Measurements from ENCODE around the gene MAPKAPK3. TPM values are rescaled to one million over a fixed set of nuclear protein-coding genes. Genes with fewer than 3 reads are reported as not detected.

The MAPKAPK3 gene
- total RNA-seq, 2 donors from 2014 or later: 23.6 to 29.3 TPM

- DNase-seq: peak in 1 of 4 donors; percentile 56
- intact Hi-C loops (cut with DNase I): no loop called here
- Histone ChIP-seq H3K27me3 (no peaks in the 10 kb centered on the region), H3K9me3 (no peaks in the 10 kb centered on the region), H3K36me3 (replicated peaks in 1 of 2; ENCODE audit: insufficient read depth in 1 of 2, low read depth in 2 of 2) (no peaks in the 10 kb centered on the region), H3K4me3 (no peak overlapping the region), H3K4me1 (peaks cover 53% of the 10 kb centered on the region), H3K27ac (peak overlapping the region in 1 of 4 donors; percentile 29)
- TF ChIP-seq, protein P1, sequence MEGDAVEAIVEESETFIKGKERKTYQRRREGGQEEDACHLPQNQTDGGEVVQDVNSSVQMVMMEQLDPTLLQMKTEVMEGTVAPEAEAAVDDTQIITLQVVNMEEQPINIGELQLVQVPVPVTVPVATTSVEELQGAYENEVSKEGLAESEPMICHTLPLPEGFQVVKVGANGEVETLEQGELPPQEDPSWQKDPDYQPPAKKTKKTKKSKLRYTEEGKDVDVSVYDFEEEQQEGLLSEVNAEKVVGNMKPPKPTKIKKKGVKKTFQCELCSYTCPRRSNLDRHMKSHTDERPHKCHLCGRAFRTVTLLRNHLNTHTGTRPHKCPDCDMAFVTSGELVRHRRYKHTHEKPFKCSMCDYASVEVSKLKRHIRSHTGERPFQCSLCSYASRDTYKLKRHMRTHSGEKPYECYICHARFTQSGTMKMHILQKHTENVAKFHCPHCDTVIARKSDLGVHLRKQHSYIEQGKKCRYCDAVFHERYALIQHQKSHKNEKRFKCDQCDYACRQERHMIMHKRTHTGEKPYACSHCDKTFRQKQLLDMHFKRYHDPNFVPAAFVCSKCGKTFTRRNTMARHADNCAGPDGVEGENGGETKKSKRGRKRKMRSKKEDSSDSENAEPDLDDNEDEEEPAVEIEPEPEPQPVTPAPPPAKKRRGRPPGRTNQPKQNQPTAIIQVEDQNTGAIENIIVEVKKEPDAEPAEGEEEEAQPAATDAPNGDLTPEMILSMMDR (IDR thresholded peaks at IDR 0.05): no peak
- no peak for TF ChIP-seq POLR2A (IDR thresholded peaks at IDR 0.05)
- ATAC-seq: no peak
- WGBS, 2 donors: 85 to 91% methylated on average over 1 of the region's 1 CpG
Observed at GRCh38 chr3:50620420-50620819, 3.5 kb downstream of the MAPKAPK3 start.

- Histone ChIP-seq H3K4me1 (peaks cover 53% of the 10 kb centered on the region), H3K36me3 (replicated peaks in 1 of 2; ENCODE audit: insufficient read depth in 1 of 2, low read depth in 2 of 2) (no peaks in the 10 kb centered on the region), H3K4me3 (no peak overlapping the region), H3K27ac (peak overlapping the region in 1 of 4 donors; percentile 29), H3K9me3 (no peaks in the 10 kb centered on the region), H3K27me3 (no peaks in the 10 kb centered on the region)
- no peak for DNase-seq
- 53 to 57% methylated on average over 3 to 4 of the region's 4 CpGs for WGBS, 2 donors
- intact Hi-C loops (cut with DNase I): no loop called here
- ATAC-seq: no peak
- no peak for TF ChIP-seq POLR2A (IDR thresholded peaks at IDR 0.05)
- TF ChIP-seq, protein P1 (IDR thresholded peaks at IDR 0.05): no peak
Observed at GRCh38 chr3:50620820-50621219, 3.9 kb downstream of the MAPKAPK3 start.

GRCh38 chr3:50622881-50623280 lies 5.9 kb downstream of the MAPKAPK3 start:
- intact Hi-C loops (cut with DNase I): no loop called here
- WGBS, 2 donors: 90% methylated on average over 3 of the region's 3 CpGs
- peaks cover 43% of the 10 kb centered on the region for H3K4me1 ChIP-seq

DNA sequence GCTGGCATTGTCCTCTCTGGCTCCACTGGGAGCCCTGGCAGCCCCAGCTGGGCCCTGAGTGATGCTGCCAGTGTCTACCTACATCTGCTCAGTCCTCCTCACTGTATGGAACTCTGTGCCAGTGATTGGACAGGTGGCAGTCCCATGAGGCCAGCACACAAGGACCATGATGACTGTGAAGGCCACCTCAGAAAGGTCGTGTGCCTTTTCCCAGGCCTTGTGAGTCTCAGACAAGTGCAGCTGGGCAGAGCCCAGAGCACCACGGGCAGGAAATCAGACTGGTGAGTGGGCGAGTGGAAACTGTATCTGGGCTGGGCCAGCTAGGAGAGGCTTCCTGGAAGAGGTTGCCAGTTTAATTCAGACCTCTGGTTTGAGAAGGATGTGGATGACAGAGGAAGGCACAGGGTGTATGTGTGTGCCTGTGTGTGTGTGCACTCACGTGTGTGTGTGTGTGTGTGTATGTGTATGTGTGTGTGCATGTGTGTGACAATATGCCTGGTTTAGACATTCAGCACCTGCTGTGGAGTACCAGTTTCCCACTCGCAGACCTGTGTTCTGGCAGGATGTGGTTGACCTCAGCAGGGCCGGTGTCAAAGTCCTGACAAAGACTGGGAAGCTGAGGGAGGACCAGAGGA lies 7.0 kb downstream of the MAPKAPK3 start:
- TF ChIP-seq, protein P1 (IDR thresholded peaks at IDR 0.05): no peak
- TF ChIP-seq POLR2A (IDR thresholded peaks at IDR 0.05): no peak
- Histone ChIP-seq H3K9me3 (no peaks in the 10 kb centered on the region), H3K36me3 (replicated peaks in 1 of 2; ENCODE audit: insufficient read depth in 1 of 2, low read depth in 2 of 2) (no peaks in the 10 kb centered on the region), H3K27me3 (no peaks in the 10 kb centered on the region), H3K4me1 (peaks cover 32% of the 10 kb centered on the region), H3K27ac (peak overlapping the region in 2 of 4 donors; percentile 22 to 50), H3K4me3 (no peak overlapping the region)
- WGBS, 2 donors: 25% methylated on average over 6 of the region's 6 CpGs
- DNase-seq: no peak
- intact Hi-C loops (cut with DNase I): no loop called here
- no peak for ATAC-seq

More at GRCh38 chr3:50622881-50623280, 5.9 kb downstream of the MAPKAPK3 start:
- Histone ChIP-seq H3K4me3 (no peak overlapping the region), H3K36me3 (replicated peaks in 1 of 2; ENCODE audit: insufficient read depth in 1 of 2, low read depth in 2 of 2) (no peaks in the 10 kb centered on the region), H3K27me3 (no peaks in the 10 kb centered on the region), H3K27ac (no peak overlapping the region), H3K9me3 (no peaks in the 10 kb centered on the region)
- no peak for TF ChIP-seq POLR2A (IDR thresholded peaks at IDR 0.05)
- TF ChIP-seq, protein P1 (IDR thresholded peaks at IDR 0.05): no peak
- no peak for ATAC-seq
- DNase-seq: no peak

DNA sequence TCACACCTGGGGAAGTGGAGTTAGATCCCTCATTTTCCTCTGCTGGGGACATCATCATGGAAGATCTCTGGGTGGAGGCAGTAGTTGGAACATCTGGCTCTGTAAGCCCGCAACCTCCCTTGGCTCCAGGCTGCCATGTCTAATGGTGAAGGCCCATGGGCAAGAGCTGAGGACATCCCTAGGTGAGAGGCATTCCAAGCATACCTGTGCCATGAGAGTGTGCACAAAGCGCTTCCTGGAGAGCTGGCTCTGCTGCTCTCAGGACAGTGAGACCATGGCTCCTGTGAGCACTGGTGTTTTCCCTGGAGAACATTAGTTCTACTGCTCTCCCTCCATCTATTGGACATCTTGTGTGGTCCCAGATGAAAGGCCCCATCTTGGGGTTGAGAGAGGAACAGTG lies 7.7 kb downstream of the MAPKAPK3 start:
- Histone ChIP-seq H3K36me3 (replicated peaks in 1 of 2; ENCODE audit: insufficient read depth in 1 of 2, low read depth in 2 of 2) (no peaks in the 10 kb centered on the region), H3K9me3 (no peaks in the 10 kb centered on the region), H3K4me1 (peaks cover 26% of the 10 kb centered on the region), H3K4me3 (no peak overlapping the region), H3K27ac (peak overlapping the region in 2 of 4 donors; percentile 22 to 50), H3K27me3 (no peaks in the 10 kb centered on the region)
- peak; percentile 85 for ATAC-seq
- intact Hi-C loops (cut with DNase I): no loop called here
- no peak for TF ChIP-seq POLR2A (IDR thresholded peaks at IDR 0.05)
- TF ChIP-seq, protein P1 (IDR thresholded peaks at IDR 0.05): no peak
- 60 to 94% methylated on average over 1 to 2 of the region's 2 CpGs for WGBS, 2 donors
- peak in 1 of 4 donors; percentile 49 for DNase-seq

Measured in body of pancreas (tissue), 4 donors.